ENCODE results near the gene FCER1G.
"Not testable (repeated sequence)": the region's sequence is repeated elsewhere in the genome, so short reads cannot be mapped to it uniquely, and the experiment has no call there.

Gene FCER1G

GRCh38 chr1:161223805-161224694 lies 9.0 kb downstream of the FCER1G start:
- H3K4me3 ChIP-seq (ENCODE audit: low read depth, low read length) = no peak overlapping the region
- no peak for DNase-seq
- peaks cover 2% of the 10 kb centered on the region for H3K9me3 ChIP-seq (ENCODE audit: severe bottlenecking)
- no peak for TF ChIP-seq CTCF (IDR thresholded peaks at IDR 0.05; ENCODE audit: low read depth, low read length)
- no peak overlapping the region for H3K27ac ChIP-seq
- no peaks in the 10 kb centered on the region for H3K27me3 ChIP-seq (ENCODE audit: insufficient read depth, low read depth, severe bottlenecking)
- peaks cover 12% of the 10 kb centered on the region; the same call in 1 of the 2 replicates for H3K36me3 ChIP-seq

- not testable (repeated sequence) for H3K9me3 ChIP-seq (ENCODE audit: severe bottlenecking); H3K27me3 ChIP-seq (ENCODE audit: insufficient read depth, low read depth, severe bottlenecking); DNase-seq; H3K4me3 ChIP-seq (ENCODE audit: low read depth, low read length); H3K27ac ChIP-seq
- H3K36me3 ChIP-seq = peaks cover 19% of the 10 kb centered on the region; the same call in 1 of the 2 replicates
These were observed 9.6 kb downstream of the FCER1G start for GRCh38 chr1:161224695-161225087.

- Histone ChIP-seq H3K27me3 (ENCODE audit: insufficient read depth, low read depth, severe bottlenecking) (no peaks in the 10 kb centered on the region), H3K36me3 (peaks cover 23% of the 10 kb centered on the region; the same call in 1 of the 2 replicates), H3K9me3 (ENCODE audit: severe bottlenecking) (peaks cover 2% of the 10 kb centered on the region), H3K4me3 (ENCODE audit: low read depth, low read length) (no peak overlapping the region), H3K27ac (no peak overlapping the region)
- DNase-seq = no peak
- TF ChIP-seq CTCF (IDR thresholded peaks at IDR 0.05; ENCODE audit: low read depth, low read length) = no peak
These were observed 10.1 kb downstream of the FCER1G start for GRCh38 chr1:161225178-161225533.

GRCh38 chr1:161225534-161226319 lies 10.6 kb downstream of the FCER1G start, which contains the start of gene TOMM40L:
Gene TOMM40L (plus strand): TSS chr1:161226060. CDS start chr1:161226490, 430 bp downstream.
- Histone ChIP-seq H3K36me3 (peaks cover 24% of the 10 kb centered on the region; the same call in 1 of the 2 replicates), H3K9me3 (ENCODE audit: severe bottlenecking) (peaks cover 2% of the 10 kb centered on the region), H3K27me3 (ENCODE audit: insufficient read depth, low read depth, severe bottlenecking) (no peaks in the 10 kb centered on the region), H3K27ac (peak within 1 kb of the TSS; percentile 63), H3K4me3 (ENCODE audit: low read depth, low read length) (peak within 1 kb of the TSS; percentile 59)
- peak; percentile 87 for TF ChIP-seq CTCF (IDR thresholded peaks at IDR 0.05; ENCODE audit: low read depth, low read length)
- peak; percentile 99 for DNase-seq

GRCh38 chr1:161226320-161226711 lies 11.2 kb downstream of the FCER1G start:
- TF ChIP-seq CTCF (IDR thresholded peaks at IDR 0.05; ENCODE audit: low read depth, low read length) = no peak
- H3K27ac ChIP-seq = peak overlapping the region; percentile 63
- DNase-seq = no peak

GRCh38 chr1:161226759-161227158 lies 11.7 kb downstream of the FCER1G start:
- Histone ChIP-seq H3K27ac (no peak overlapping the region), H3K36me3 (peaks cover 24% of the 10 kb centered on the region; the same call in 1 of the 2 replicates), H3K9me3 (ENCODE audit: severe bottlenecking) (peaks cover 2% of the 10 kb centered on the region), H3K27me3 (ENCODE audit: insufficient read depth, low read depth, severe bottlenecking) (no peaks in the 10 kb centered on the region), H3K4me3 (ENCODE audit: low read depth, low read length) (peak overlapping the region; percentile 59)
- no peak for TF ChIP-seq CTCF (IDR thresholded peaks at IDR 0.05; ENCODE audit: low read depth, low read length)
- DNase-seq = no peak

More at GRCh38 chr1:161226320-161226711, 11.2 kb downstream of the FCER1G start:
- Histone ChIP-seq H3K4me3 (ENCODE audit: low read depth, low read length) (peak overlapping the region; percentile 59), H3K27me3 (ENCODE audit: insufficient read depth, low read depth, severe bottlenecking) (no peaks in the 10 kb centered on the region), H3K36me3 (peaks cover 24% of the 10 kb centered on the region; the same call in 1 of the 2 replicates), H3K9me3 (ENCODE audit: severe bottlenecking) (peaks cover 2% of the 10 kb centered on the region)

All from WERI-Rb-1 (cell line).